ENCODE measurements around the gene IL21. TPM values are rescaled to one million over a fixed set of nuclear protein-coding genes. Genes with fewer than 3 reads are reported as not detected.

The IL21 gene
- total RNA-seq, 6 experiments from 2014 or later, result not detected

GRCh38 chr4:122652379-122652778 lies 31.5 kb upstream of the IL21 start:
- Histone ChIP-seq H3K9me3 (no peaks in the 10 kb centered on the region), H3K4me3 (no peak overlapping the region), H3K36me3 (no peaks in the 10 kb centered on the region), H3K27me3 (no peaks in the 10 kb centered on the region), H3K27ac (no peak overlapping the region), H3K4me1 (no peaks in the 10 kb centered on the region)
- 67% methylated on average over 1 of the region's 3 CpGs for WGBS (ENCODE audit: insufficient coverage, low coverage, low lambda C conversion rate, missing lambda C conversion rate)
- no peak for DNase-seq
- ATAC-seq, result peak in 1 of 4 donors; percentile 37
- intact Hi-C loops (cut with DNase I), result no loop called here
- TF ChIP-seq POLR2A (IDR thresholded peaks at IDR 0.05) (no peak), CTCF (IDR thresholded peaks at IDR 0.05) (peak; percentile 30 to 40 (median 34))

- intact Hi-C loops (cut with DNase I), result no loop called here
- TF ChIP-seq POLR2A (IDR thresholded peaks at IDR 0.05) (no peak), CTCF (IDR thresholded peaks at IDR 0.05) (no peak)
- Histone ChIP-seq H3K27ac (no peak overlapping the region), H3K4me3 (no peak overlapping the region), H3K27me3 (no peaks in the 10 kb centered on the region), H3K36me3 (no peaks in the 10 kb centered on the region), H3K9me3 (no peaks in the 10 kb centered on the region), H3K4me1 (no peaks in the 10 kb centered on the region)
- 75% methylated on average over 1 of the region's 1 CpG for WGBS (ENCODE audit: insufficient coverage, low coverage, low lambda C conversion rate, missing lambda C conversion rate)
- ATAC-seq (no peak), DNase-seq (no peak)
Measured at GRCh38 chr4:122650148-122650547, 29.3 kb upstream of the IL21 start.

GRCh38 chr4:122647656-122648055 lies 26.8 kb upstream of the IL21 start:
- 59% methylated on average over 3 of the region's 3 CpGs for WGBS (ENCODE audit: insufficient coverage, low coverage, low lambda C conversion rate, missing lambda C conversion rate)
- DNase-seq (no peak), ATAC-seq (no peak)
- no peaks in the 10 kb centered on the region for H3K27me3 ChIP-seq
- H3K27ac ChIP-seq, result no peak overlapping the region
- no peaks in the 10 kb centered on the region for H3K36me3 ChIP-seq
- no peak for TF ChIP-seq POLR2A (IDR thresholded peaks at IDR 0.05)
- no peak for TF ChIP-seq CTCF (IDR thresholded peaks at IDR 0.05)
- H3K9me3 ChIP-seq, result no peaks in the 10 kb centered on the region
- H3K4me3 ChIP-seq, result no peak overlapping the region
- H3K4me1 ChIP-seq, result no peaks in the 10 kb centered on the region
- intact Hi-C loops (cut with DNase I), result no loop called here

GRCh38 chr4:122643257-122643656 lies 22.4 kb upstream of the IL21 start:
- 63% methylated on average over 2 of the region's 2 CpGs for WGBS (ENCODE audit: insufficient coverage, low coverage, low lambda C conversion rate, missing lambda C conversion rate)
- H3K27ac ChIP-seq, result no peak overlapping the region
- TF ChIP-seq CTCF (IDR thresholded peaks at IDR 0.05), result no peak
- no peak for TF ChIP-seq POLR2A (IDR thresholded peaks at IDR 0.05)
- no peaks in the 10 kb centered on the region for H3K27me3 ChIP-seq
- no peaks in the 10 kb centered on the region for H3K4me1 ChIP-seq
- intact Hi-C loops (cut with DNase I), result no loop called here
- DNase-seq (no peak), ATAC-seq (no peak)
- H3K4me3 ChIP-seq, result no peak overlapping the region
- no peaks in the 10 kb centered on the region for H3K36me3 ChIP-seq
- no peaks in the 10 kb centered on the region for H3K9me3 ChIP-seq

GRCh38 chr4:122639181-122639580 lies 18.3 kb upstream of the IL21 start:
- no peak for TF ChIP-seq CTCF (IDR thresholded peaks at IDR 0.05)
- TF ChIP-seq POLR2A (IDR thresholded peaks at IDR 0.05), result no peak
- no peak overlapping the region for H3K4me3 ChIP-seq
- H3K36me3 ChIP-seq, result no peaks in the 10 kb centered on the region
- H3K27me3 ChIP-seq, result no peaks in the 10 kb centered on the region
- no peak for DNase-seq
- WGBS (ENCODE audit: insufficient coverage, low coverage, low lambda C conversion rate, missing lambda C conversion rate), result 22% methylated on average over 3 of the region's 3 CpGs
- no peaks in the 10 kb centered on the region for H3K4me1 ChIP-seq
- no peak overlapping the region for H3K27ac ChIP-seq
- intact Hi-C loops (cut with DNase I), result no loop called here
- H3K9me3 ChIP-seq, result no peaks in the 10 kb centered on the region
- no peak for ATAC-seq

All from right lobe of liver (tissue), 6 donors.